GM19239 (cell line): Measurements from ENCODE around the gene ATP2B3.
A peak's percentile ranks its signal among the peaks of the same experiment; 100 is the strongest.

Source experiments
- DNase-seq: peaks from one replicate; pipeline ENCODE4 v3.0.0; 2011; ENCODE audit warnings: low spot score; ENCODE audit not compliant: insufficient read length
- FAIRE-seq: peaks from 2 replicates; lab custom pipeline; 2011; peaks lifted over from hg19 to GRCh38; lab: Jason Lieb, UNC

The ATP2B3 gene

GRCh38 chrX:153526042-153526441 is 8.6 kb downstream of the ATP2B3 start:
- DNase-seq = no peak
- FAIRE-seq = no peak

- FAIRE-seq (no peak), DNase-seq (no peak)
These were observed 9.4 kb downstream of the ATP2B3 start for GRCh38 chrX:153526801-153527200.

GRCh38 chrX:153527208-153527607 is 9.8 kb downstream of the ATP2B3 start:
- no peak for FAIRE-seq

GRCh38 chrX:153530411-153531129 is 13.1 kb downstream of the ATP2B3 start:
- DNase-seq = no peak
- no peak for FAIRE-seq

More at GRCh38 chrX:153527208-153527607, 9.8 kb downstream of the ATP2B3 start:
- DNase-seq = no peak

GRCh38 chrX:153533091-153533490 is 15.6 kb downstream of the ATP2B3 start:
- no peak for DNase-seq
- FAIRE-seq = no peak

DNA sequence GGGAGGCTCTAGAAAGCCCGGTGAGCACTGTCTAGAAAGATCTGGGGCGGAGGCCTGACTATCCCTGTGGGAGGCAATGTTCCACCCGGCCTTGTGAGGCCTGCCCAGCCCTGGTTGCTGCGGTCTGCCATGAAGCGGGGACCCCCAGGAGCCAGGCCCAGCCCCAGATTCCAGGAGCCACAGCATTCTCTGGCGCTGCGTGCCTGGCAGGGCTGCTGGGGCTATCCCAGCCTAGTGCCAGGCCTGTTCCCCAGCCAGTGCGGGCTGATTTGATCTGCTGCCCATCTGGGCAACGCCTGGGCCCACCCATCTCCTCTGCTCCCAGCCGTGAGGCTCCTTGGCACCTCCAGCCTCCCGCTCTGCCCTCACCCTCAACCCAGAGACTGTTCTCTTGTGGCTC is 19.6 kb downstream of the ATP2B3 start:
- FAIRE-seq (no peak), DNase-seq (no peak)

GRCh38 chrX:153537526-153538295 is 20.3 kb downstream of the ATP2B3 start:
- DNase-seq = no peak
- no peak for FAIRE-seq

- no peak for FAIRE-seq
These were observed 21.0 kb downstream of the ATP2B3 start for GRCh38 chrX:153538424-153538823.

DNA sequence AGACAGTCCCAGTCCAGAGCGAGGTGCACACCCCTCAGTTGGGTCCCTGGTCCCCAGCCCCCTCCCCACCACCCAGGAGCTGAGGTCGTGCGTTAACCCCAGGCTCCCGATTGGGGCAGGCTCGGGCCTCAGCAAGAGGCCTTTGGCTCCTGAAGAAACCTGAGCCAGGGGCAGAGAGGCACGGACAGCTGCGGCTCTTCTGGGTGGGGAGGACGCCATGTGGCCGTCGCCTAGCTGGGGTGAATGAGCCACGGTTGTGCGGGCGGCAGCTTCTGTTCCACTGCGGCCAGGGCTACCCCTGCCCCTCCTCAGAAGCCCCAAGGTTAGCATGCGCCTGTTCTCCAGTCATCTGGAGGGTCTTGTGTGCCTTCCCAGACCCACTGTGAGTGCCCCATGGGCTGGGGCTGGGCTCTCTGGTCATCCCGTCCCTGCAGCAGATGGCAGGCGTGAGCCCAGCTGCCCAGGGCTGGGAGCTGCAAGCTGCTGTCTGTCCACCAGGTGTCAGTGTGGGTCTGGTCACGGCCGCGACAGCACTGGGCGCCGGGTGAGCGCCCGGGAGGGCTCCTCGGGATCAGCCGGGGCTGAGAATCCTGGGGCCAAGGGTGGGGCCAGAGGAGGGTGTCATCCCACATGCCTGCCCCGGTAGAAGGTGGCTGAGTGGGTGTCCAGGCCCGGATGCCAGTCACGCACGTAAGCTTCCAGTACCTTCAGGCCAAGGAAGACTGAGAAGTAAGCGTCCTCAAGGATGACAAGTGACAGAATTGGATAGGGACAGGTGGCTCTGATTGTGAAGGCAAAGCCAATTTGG is 21.9 kb downstream of the ATP2B3 start:
- FAIRE-seq (peak; percentile 86), DNase-seq (peak; percentile 56)

More at GRCh38 chrX:153538424-153538823, 21.0 kb downstream of the ATP2B3 start:
- no peak for DNase-seq

DNA sequence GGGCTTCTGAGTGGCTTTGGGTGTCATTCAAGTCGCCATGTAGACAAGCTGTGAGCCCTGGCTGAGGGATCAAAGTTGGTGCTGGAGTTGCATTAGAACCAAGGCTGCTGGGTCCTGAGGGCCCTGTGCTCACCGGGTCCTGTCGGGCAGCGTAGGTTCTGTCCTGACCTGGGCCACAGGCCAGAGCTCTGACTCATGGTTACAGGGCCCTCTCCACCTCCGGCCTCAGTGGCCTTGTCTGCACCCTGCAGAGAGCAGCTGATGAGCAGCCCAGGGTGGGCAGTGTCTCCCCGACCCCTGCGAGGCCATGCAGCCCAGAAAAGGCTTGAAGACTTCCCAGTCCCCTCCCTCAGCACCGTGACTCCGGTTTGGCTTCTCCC is 22.5 kb downstream of the ATP2B3 start:
- no peak for DNase-seq
- FAIRE-seq = no peak

- no peak for FAIRE-seq
These were observed 27.3 kb downstream of the ATP2B3 start for GRCh38 chrX:153544727-153545126.

GRCh38 chrX:153546386-153546785 is 28.9 kb downstream of the ATP2B3 start:
- DNase-seq (no peak), FAIRE-seq (no peak)

More at GRCh38 chrX:153544727-153545126, 27.3 kb downstream of the ATP2B3 start:
- DNase-seq = no peak

- FAIRE-seq = no peak
These were observed 29.8 kb downstream of the ATP2B3 start for GRCh38 chrX:153547195-153547594.

GRCh38 chrX:153549231-153549630 is 31.8 kb downstream of the ATP2B3 start:
- DNase-seq (no peak), FAIRE-seq (no peak)

More at GRCh38 chrX:153547195-153547594, 29.8 kb downstream of the ATP2B3 start:
- no peak for DNase-seq

GRCh38 chrX:153549807-153550206 is 32.4 kb downstream of the ATP2B3 start:
- DNase-seq = no peak
- FAIRE-seq = no peak

DNA sequence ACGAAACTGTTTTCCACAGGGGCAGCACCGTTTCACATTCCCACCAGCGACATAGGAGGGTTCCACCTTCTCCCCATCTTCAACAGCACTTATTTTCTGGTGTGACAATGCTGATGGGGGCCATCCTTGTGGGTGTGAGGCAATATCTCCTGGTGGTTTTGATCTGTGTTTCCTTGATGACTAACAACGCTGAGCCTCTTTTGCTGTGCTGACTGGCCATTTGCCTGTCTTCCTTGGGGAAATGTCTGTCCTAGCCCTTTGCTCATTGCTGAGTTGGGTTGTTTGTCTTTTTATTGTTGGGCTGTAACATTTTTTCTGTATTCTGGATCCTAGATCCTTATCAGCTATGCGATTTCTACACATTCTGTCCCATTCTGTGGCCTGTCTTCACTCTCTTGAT is 33.7 kb downstream of the ATP2B3 start:
- DNase-seq (no peak), FAIRE-seq (no peak)

GRCh38 chrX:153554519-153555167 is 37.2 kb downstream of the ATP2B3 start:
- FAIRE-seq (peak; percentile 68), DNase-seq (peak; percentile 65)

DNA sequence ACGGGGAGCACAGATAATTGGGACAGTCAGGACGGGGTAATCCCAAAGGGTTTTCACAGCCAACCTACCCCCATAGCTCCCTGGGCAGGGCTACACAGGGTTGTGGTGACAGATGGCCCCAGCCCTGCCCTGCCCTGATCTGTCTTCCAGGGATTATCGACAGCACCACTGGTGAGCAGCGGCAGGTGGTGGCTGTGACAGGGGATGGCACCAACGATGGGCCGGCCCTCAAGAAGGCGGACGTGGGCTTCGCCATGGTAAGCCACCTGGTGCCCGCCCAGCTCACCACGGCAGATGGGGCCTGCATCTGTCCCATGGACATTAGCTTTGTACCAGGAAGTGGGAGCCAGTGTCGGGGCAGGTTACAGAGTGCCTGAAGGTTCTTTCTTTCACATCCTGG is 39.3 kb downstream of the ATP2B3 start:
- FAIRE-seq (no peak), DNase-seq (no peak)

DNA sequence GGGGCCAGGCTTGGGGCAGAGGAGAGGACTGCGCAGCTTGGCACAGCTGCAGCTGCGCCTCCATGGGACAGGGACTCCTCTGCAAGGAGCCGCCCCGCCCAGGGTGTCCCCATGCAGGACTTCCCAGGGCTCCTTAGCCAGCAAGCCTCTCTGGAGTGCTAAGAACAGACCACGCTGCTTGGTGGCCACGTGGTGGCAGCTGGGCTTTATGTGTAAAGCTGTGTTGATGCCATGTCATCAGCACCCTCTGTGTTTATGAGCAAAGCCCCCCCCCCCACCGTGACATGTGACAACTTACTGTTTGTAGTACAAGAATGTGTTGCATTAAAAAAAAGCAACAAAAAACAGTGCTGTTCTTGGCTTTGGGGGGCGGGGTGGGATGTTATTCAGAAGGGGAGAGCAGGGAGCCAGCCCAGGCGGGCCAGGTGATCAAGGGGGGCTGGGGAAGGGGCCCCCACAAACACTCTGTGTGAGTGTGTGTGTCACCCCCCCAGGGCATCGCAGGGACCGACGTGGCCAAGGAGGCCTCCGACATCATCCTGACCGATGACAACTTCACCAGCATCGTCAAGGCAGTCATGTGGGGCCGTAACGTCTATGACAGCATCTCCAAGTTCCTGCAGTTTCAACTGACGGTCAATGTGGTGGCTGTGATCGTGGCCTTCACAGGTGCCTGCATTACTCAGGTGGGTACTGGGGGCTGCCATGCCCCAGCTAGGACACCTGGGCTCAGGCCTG is 40.3 kb downstream of the ATP2B3 start:
- no peak for DNase-seq
- FAIRE-seq = no peak
